Neural progenitor cell (in vitro differentiated cells): ENCODE data around the gene ZFYVE21. TPM values are rescaled to one million over a fixed set of nuclear protein-coding genes. Genes with fewer than 3 reads are reported as not detected.

Experiments
- DNase-seq: peaks from one replicate; pipeline ENCODE4 v3.0.0-alpha.2; 2016; ENCODE audit warnings: low spot score
- H2AFZ ChIP-seq: fragments of 200-600 bp; sonication (generic); replicated peaks from 2 replicates; pipeline ENCODE4 v1.6.1; 2016; ENCODE audit warnings: antibody characterized with exemption
- H3F3A ChIP-seq: fragments of 200-600 bp; sonication (generic); 2 replicates; pipeline ENCODE4 v1.6.1; 2016; ENCODE audit warnings: antibody characterized with exemption, low read depth
- H3K27ac ChIP-seq: fragments of 200-600 bp; sonication (generic); 2 replicates; pipeline ENCODE4 v1.5.1; 2016; ENCODE audit warnings: mild to moderate bottlenecking
- H3K27me3 ChIP-seq: fragments of 200-600 bp; sonication (generic); 2 replicates; pipeline ENCODE4 v1.6.1; 2016; ENCODE audit warnings: mild to moderate bottlenecking, moderate library complexity
- H3K36me3 ChIP-seq: fragments of 200-600 bp; sonication (generic); 2 replicates; pipeline ENCODE4 v1.5.1; 2016
- H3K4me1 ChIP-seq: fragments of 200-600 bp; sonication (generic); 2 replicates; pipeline ENCODE4 v1.6.1; 2016; ENCODE audit warnings: mixed run types
- H3K4me2 ChIP-seq: fragments of 200-600 bp; sonication (generic); 2 replicates; pipeline ENCODE4 v1.6.1; 2016
- H3K4me3 ChIP-seq: fragments of 200-600 bp; sonication (generic); 2 replicates; pipeline ENCODE4 v1.5.1; 2016
- H3K79me2 ChIP-seq: fragments of 200-600 bp; sonication (generic); 2 replicates; pipeline ENCODE4 v1.6.1; 2016; ENCODE audit warnings: low read depth
- H3K9ac ChIP-seq: fragments of 200-600 bp; sonication (generic); 2 replicates; pipeline ENCODE4 v1.6.1; 2016
- H3K9me3 ChIP-seq: fragments of 200-600 bp; sonication (generic); 2 replicates; pipeline ENCODE4 v1.5.1; 2016; ENCODE audit warnings: low read depth
- H4K20me1 ChIP-seq: fragments of 200-600 bp; sonication (generic); 2 replicates; pipeline ENCODE4 v1.6.1; 2016; ENCODE audit warnings: low read depth
- H3K27ac Mint-ChIP-seq: 3 replicates; pipeline ENCODE4 v1.8.0; 2021; ENCODE audit warnings: mixed read lengths
- H3K27me3 Mint-ChIP-seq: 2 replicates; pipeline ENCODE4 v1.8.0; 2022; ENCODE audit warnings: low read depth, mild to moderate bottlenecking, inconsistent platforms, moderate library complexity, mixed read lengths; ENCODE audit not compliant: insufficient read depth
- H3K36me3 Mint-ChIP-seq: 3 replicates; pipeline ENCODE4 v1.8.0; 2021; ENCODE audit warnings: mixed read lengths
- H3K4me1 Mint-ChIP-seq: 3 replicates; pipeline ENCODE4 v1.8.0; 2021; ENCODE audit warnings: mixed read lengths
- H3K4me3 Mint-ChIP-seq: 3 replicates; pipeline ENCODE4 v1.8.0; 2021; ENCODE audit warnings: mild to moderate bottlenecking, moderate library complexity, mixed read lengths
- H3K9me3 Mint-ChIP-seq: 3 replicates; pipeline ENCODE4 v1.8.0; 2020; ENCODE audit warnings: mixed read lengths
- CTCF ChIP-seq: fragments of 200-600 bp; sonication (generic); IDR thresholded peaks from 2 replicates; pipeline ENCODE4 v1.5.1; 2017; ENCODE audit warnings: antibody characterized with exemption, mild to moderate bottlenecking
- EZH2 ChIP-seq: fragments of 200-600 bp; sonication (generic); IDR thresholded peaks from 2 replicates; pipeline ENCODE4 v1.6.1; 2017; ENCODE audit warnings: antibody characterized with exemption, mild to moderate bottlenecking, moderate library complexity
- EZH2phosphoT487 ChIP-seq: fragments of 200-600 bp; sonication (generic); IDR thresholded peaks from 2 replicates; pipeline ENCODE4 v1.6.1; 2017; ENCODE audit warnings: antibody characterized with exemption
- total RNA-seq: library from RNA; depleted of rRNA; stranded (reverse); fragments of >200 nt; gene quantifications from 2 replicates; pipeline ENCODE4 v1.2.3, GENCODE V29; 2015; ENCODE audit warnings: low replicate concordance

The ZFYVE21 gene
- total RNA-seq, 1 donor from 2014 or later, result 46.2 TPM

DNA sequence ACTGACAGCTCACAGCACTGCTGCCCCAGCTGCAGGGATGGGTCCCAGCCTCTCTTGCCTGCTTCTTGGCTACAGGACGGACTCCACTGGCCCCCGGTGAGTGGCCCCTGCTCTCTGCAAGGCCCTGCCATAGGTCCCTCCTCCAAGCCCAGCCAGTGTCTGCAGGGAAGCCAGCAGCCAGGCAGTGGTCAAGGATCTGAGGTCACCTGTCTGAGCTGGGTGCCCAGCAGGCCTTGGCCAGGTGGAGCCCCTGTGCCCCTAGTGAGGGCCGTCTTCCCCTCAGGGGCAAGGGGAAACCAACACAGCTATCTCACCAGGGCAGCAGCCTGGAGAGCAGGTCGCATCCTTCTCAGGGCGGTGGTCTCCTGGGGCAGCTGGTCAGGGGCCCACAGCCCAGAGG is 13.5 kb upstream of the ZFYVE21 start:
- peaks cover 34% of the 10 kb centered on the region for H4K20me1 ChIP-seq
- H3K27me3 Mint-ChIP-seq, result peaks cover 9% of the 10 kb centered on the region
- no peaks in the 10 kb centered on the region for H3K9me3 ChIP-seq
- no peak for DNase-seq
- peaks cover 28% of the 10 kb centered on the region for H3K4me1 Mint-ChIP-seq
- H3F3A ChIP-seq, result peaks cover 8% of the 10 kb centered on the region
- H3K4me3 Mint-ChIP-seq, result no peak overlapping the region
- TF ChIP-seq EZH2 (no peak), EZH2phosphoT487 (no peak), CTCF (no peak)
- H3K27ac Mint-ChIP-seq, result peak overlapping the region; percentile 31
- H3K27me3 ChIP-seq, result no peaks in the 10 kb centered on the region
- no peak overlapping the region for H3K9ac ChIP-seq
- H3K9me3 Mint-ChIP-seq, result no peaks in the 10 kb centered on the region
- H3K4me1 ChIP-seq, result no peaks in the 10 kb centered on the region
- H3K27ac ChIP-seq, result no peak overlapping the region
- H3K79me2 ChIP-seq, result no peaks in the 10 kb centered on the region
- no peak overlapping the region for H3K4me2 ChIP-seq
- peaks cover 16% of the 10 kb centered on the region for H3K36me3 Mint-ChIP-seq
- H3K36me3 ChIP-seq, result no peaks in the 10 kb centered on the region
- no peak overlapping the region for H2AFZ ChIP-seq
- H3K4me3 ChIP-seq, result no peak overlapping the region

DNA sequence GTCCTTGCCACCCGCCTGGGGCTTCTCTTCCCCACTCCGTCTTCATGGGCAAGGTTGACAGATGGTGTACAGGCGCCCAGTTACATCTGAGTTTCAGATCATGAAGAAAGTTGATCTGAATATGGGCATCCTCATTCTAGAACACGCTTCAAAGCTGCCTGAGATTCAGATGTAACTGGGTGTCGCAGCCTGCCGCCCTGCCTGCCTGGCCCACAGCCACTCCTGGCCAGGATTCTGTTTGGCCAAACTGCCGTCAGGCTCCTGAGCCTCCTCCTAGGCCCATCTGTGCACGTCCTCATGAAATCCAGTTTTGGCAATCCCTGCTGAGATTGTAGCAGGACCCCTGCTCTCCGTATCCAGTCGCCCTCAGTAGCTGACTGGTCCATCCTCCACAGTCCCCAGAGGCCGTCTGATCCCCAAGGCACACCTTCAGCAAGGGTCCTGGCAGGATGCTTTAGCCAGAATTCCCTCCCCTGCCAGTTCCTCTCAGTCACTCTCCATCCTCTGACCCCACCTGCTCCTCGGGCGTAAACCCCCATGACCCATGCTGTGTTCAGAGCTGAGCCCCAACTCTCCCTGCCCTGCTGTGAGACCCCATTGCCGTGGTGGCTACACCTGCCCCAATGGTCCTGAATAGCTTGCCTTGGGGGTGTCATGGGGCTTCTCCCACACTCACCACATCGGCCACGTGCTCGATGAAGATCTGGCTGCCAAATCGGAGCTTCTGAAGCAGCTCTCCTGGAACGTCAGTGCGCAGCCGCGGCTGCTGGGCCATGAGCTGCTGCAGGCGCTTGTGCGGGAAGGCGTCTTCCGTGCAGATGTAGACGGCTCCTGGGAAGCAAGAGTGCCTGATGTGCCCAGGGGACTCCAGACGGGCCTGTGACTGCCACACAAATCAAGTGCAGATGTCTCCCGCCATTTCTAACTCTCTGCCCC is 12.8 kb upstream of the ZFYVE21 start:
- H3K27me3 ChIP-seq, result no peaks in the 10 kb centered on the region
- no peaks in the 10 kb centered on the region for H3K79me2 ChIP-seq
- H3K9ac ChIP-seq, result no peak overlapping the region
- H3K4me1 Mint-ChIP-seq, result peaks cover 26% of the 10 kb centered on the region
- H3K9me3 ChIP-seq, result no peaks in the 10 kb centered on the region
- H2AFZ ChIP-seq, result no peak overlapping the region
- no peaks in the 10 kb centered on the region for H3K4me1 ChIP-seq
- no peaks in the 10 kb centered on the region for H3K9me3 Mint-ChIP-seq
- H3K27me3 Mint-ChIP-seq, result peaks cover 9% of the 10 kb centered on the region
- H3K36me3 Mint-ChIP-seq, result peaks cover 16% of the 10 kb centered on the region
- no peaks in the 10 kb centered on the region for H3K36me3 ChIP-seq
- DNase-seq, result no peak
- no peak overlapping the region for H3K4me2 ChIP-seq
- no peak overlapping the region for H3K4me3 ChIP-seq
- peak overlapping the region; percentile 76 for H3K27ac Mint-ChIP-seq
- peaks cover 8% of the 10 kb centered on the region for H3F3A ChIP-seq
- H3K27ac ChIP-seq, result no peak overlapping the region
- TF ChIP-seq EZH2phosphoT487 (no peak), EZH2 (no peak), CTCF (no peak)
- H4K20me1 ChIP-seq, result peaks cover 32% of the 10 kb centered on the region
- H3K4me3 Mint-ChIP-seq, result no peak overlapping the region

GRCh38 chr14:103703433-103704385 is 11.9 kb upstream of the ZFYVE21 start:
- Histone ChIP-seq H3K4me1 (no peaks in the 10 kb centered on the region), H3K27me3 (no peaks in the 10 kb centered on the region), H3K9me3 (no peaks in the 10 kb centered on the region), H3K4me2 (no peak overlapping the region), H3K79me2 (no peaks in the 10 kb centered on the region), H2AFZ (no peak overlapping the region), H3K4me3 (no peak overlapping the region), H3K9ac (no peak overlapping the region), H3K36me3 (no peaks in the 10 kb centered on the region), H3K27ac (no peak overlapping the region), H4K20me1 (peaks cover 29% of the 10 kb centered on the region), H3F3A (peaks cover 8% of the 10 kb centered on the region)
- Mint-ChIP-seq H3K4me3 (no peak overlapping the region), H3K27ac (peak overlapping the region; percentile 88), H3K4me1 (peaks cover 26% of the 10 kb centered on the region), H3K27me3 (peaks cover 9% of the 10 kb centered on the region), H3K9me3 (no peaks in the 10 kb centered on the region), H3K36me3 (peaks cover 21% of the 10 kb centered on the region)
- DNase-seq, result no peak
- TF ChIP-seq EZH2phosphoT487 (no peak), CTCF (no peak), EZH2 (no peak)
